A549 (cell line): ENCODE data around the gene TBC1D19. TPM values are rescaled to one million over a fixed set of nuclear protein-coding genes. Genes with fewer than 3 reads are reported as not detected.

ENCODE experiments used
- ATAC-seq, 2 experiments: fragments of 200-7000 bp in 1 of 2; fragments of >200 bp in 1 of 2; cut with Nextera tagmentation in 1 of 2; cut with Tn5 transposase in 1 of 2; 3 replicates each; pipeline versions ENCODE4 v1.8.0 to v1.9.1; 2018 to 2020; ENCODE audit warnings: mild to moderate bottlenecking in 1 of 2, moderate library complexity in 1 of 2
- CTCF ChIA-PET: fragments of 300-600 bp; sonication (Branson Sonifier 250); formaldehyde crosslinking; extraction: SDS; loops from one replicate; lab custom pipeline; 2021; ENCODE audit warnings: antibody characterized with exemption, inconsistent platforms; lab: Yijun Ruan, JAX
- POLR2A ChIA-PET: fragments of 350-600 bp; formaldehyde crosslinking; extraction: SDS; loops from one replicate; lab custom pipeline; 2021; ENCODE audit warnings: antibody characterized with exemption, inconsistent platforms; lab: Yijun Ruan, JAX
- DNase-seq, 2 experiments: peaks; one replicate each; pipeline versions ENCODE4 v3.0.0 to v3.0.0-alpha.2; 2011 to 2016; ENCODE audit warnings: low read depth in 1 of 2, low spot score in 1 of 2
- FAIRE-seq: peaks from 2 replicates; lab custom pipeline; 2011; peaks lifted over from hg19 to GRCh38; lab: Jason Lieb, UNC
- H3K27ac ChIP-seq, 2 experiments: fragments of >200 bp; sonication (Bioruptor Twin); formaldehyde crosslinking; 3 replicates each; pipeline ENCODE4 v1.5.1; 2016 to 2017
- H3K4me1 ChIP-seq: fragments of >200 bp; sonication (Bioruptor Twin); formaldehyde crosslinking; 3 replicates; pipeline ENCODE4 v1.6.1; 2016
- H3K4me2 ChIP-seq: fragments of >200 bp; sonication (Bioruptor Twin); formaldehyde crosslinking; 3 replicates; pipeline ENCODE4 v1.6.1; 2016
- H3K4me3 ChIP-seq: fragments of >200 bp; sonication (Bioruptor Twin); formaldehyde crosslinking; 3 replicates; pipeline ENCODE4 v1.5.1; 2016
- H3K9me3 ChIP-seq: fragments of >200 bp; sonication (Bioruptor Twin); formaldehyde crosslinking; 3 replicates; pipeline ENCODE4 v1.6.1; 2016
- BHLHE40 ChIP-seq: IDR thresholded peaks from 2 replicates; pipeline ENCODE4 v1.6.1; 2012; ENCODE audit warnings: low read depth, low read length, inconsistent platforms
- CEBPB ChIP-seq, 2 experiments: fragments of >200 bp in 1 of 2; sonication (Bioruptor Twin) in 1 of 2; formaldehyde crosslinking in 1 of 2; IDR thresholded peaks; 2 replicates each; pipeline ENCODE4 v1.6.1; 2012 to 2016
- EHF ChIP-seq: fragments of 250-450 bp; sonication (Bioruptor Pico); IDR thresholded peaks from 2 replicates; pipeline ENCODE4 v1.5.0; 2020; ENCODE audit warnings: mild to moderate bottlenecking
- EHMT2 ChIP-seq: fragments of 200-600 bp; sonication (generic); IDR thresholded peaks from 2 replicates; pipeline ENCODE4 v1.6.1; 2016; ENCODE audit warnings: antibody characterized with exemption, low read depth, mild to moderate bottlenecking, moderate library complexity
- EP300 ChIP-seq, 2 experiments: fragments of >200 bp; sonication (Bioruptor Twin); formaldehyde crosslinking; IDR thresholded peaks; 2 replicates in 1 of 2; 3 replicates in 1 of 2; pipeline ENCODE4 v1.6.1; 2016 to 2017
- FOSB ChIP-seq: fragments of 250-450 bp; sonication (Bioruptor Pico); IDR thresholded peaks from 2 replicates; pipeline ENCODE4 v1.5.0; 2020; ENCODE audit warnings: mild to moderate bottlenecking, moderate library complexity
- FOXS1 ChIP-seq: fragments of 250-450 bp; sonication (Bioruptor Pico); IDR thresholded peaks from 2 replicates; pipeline ENCODE4 v1.5.0; 2020; ENCODE audit warnings: mild to moderate bottlenecking, moderate library complexity
- HOXA7 ChIP-seq: fragments of 250-450 bp; sonication (Bioruptor Pico); IDR thresholded peaks from 2 replicates; pipeline ENCODE4 v1.5.0; 2020; ENCODE audit warnings: mild to moderate bottlenecking, moderate library complexity
- JUN ChIP-seq, 2 experiments: fragments of >200 bp; sonication (Bioruptor Twin); formaldehyde crosslinking; IDR thresholded peaks; 2 replicates in 1 of 2; 3 replicates in 1 of 2; pipeline ENCODE4 v1.6.1; 2016 to 2017
- KDM5A ChIP-seq: fragments of 200-600 bp; sonication (generic); IDR thresholded peaks from 2 replicates; pipeline ENCODE4 v1.6.1; 2016; ENCODE audit warnings: antibody characterized with exemption, mild to moderate bottlenecking
- MYC ChIP-seq: IDR thresholded peaks from 2 replicates; pipeline ENCODE4 v1.6.1; 2012; ENCODE audit warnings: mild to moderate bottlenecking, inconsistent platforms, low read length, improper control_type of control experiment, borderline replicate concordance
- NPAS2 ChIP-seq: fragments of 250-450 bp; sonication (Bioruptor Pico); IDR thresholded peaks from 2 replicates; pipeline ENCODE4 v1.8.0; 2022; ENCODE audit warnings: mild to moderate bottlenecking, moderate library complexity, borderline replicate concordance
- PHF8 ChIP-seq: fragments of 200-600 bp; sonication (generic); IDR thresholded peaks from 2 replicates; pipeline ENCODE4 v1.6.1; 2016; ENCODE audit warnings: low read depth, mild to moderate bottlenecking, antibody characterized with exemption, moderate library complexity, borderline replicate concordance
- POLR2AphosphoS2 ChIP-seq: conservative IDR thresholded peaks from 2 replicates; pipeline ENCODE4 v1.6.1; 2012; ENCODE audit warnings: low read length, improper control_type of control experiment, inconsistent platforms
- RAD21 ChIP-seq, 2 experiments: fragments of >200 bp in 1 of 2; sonication (Bioruptor Twin) in 1 of 2; formaldehyde crosslinking in 1 of 2; IDR thresholded peaks in 1 of 2; conservative IDR thresholded peaks in 1 of 2; 2 replicates in 1 of 2; 3 replicates in 1 of 2; pipeline ENCODE4 v1.6.1; 2012 to 2018; ENCODE audit warnings: inconsistent platforms in 1 of 2
- RARB ChIP-seq: fragments of 250-450 bp; sonication (Bioruptor Pico); IDR thresholded peaks from 2 replicates; pipeline ENCODE4 v1.8.0; 2021; ENCODE audit warnings: mild to moderate bottlenecking, moderate library complexity
- RCOR1 ChIP-seq: fragments of 150-350 bp; IDR thresholded peaks from 2 replicates; pipeline ENCODE4 v1.6.1; 2014; ENCODE audit warnings: antibody characterized with exemption, low read length, low read depth
- RFX5 ChIP-seq: fragments of 450-650 bp; IDR thresholded peaks from 2 replicates; pipeline ENCODE4 v1.7.1; 2014; ENCODE audit warnings: antibody characterized with exemption, mild to moderate bottlenecking, moderate library complexity
- RNF2 ChIP-seq: fragments of 200-600 bp; sonication (generic); IDR thresholded peaks from 2 replicates; pipeline ENCODE4 v1.6.1; 2016; ENCODE audit warnings: low read depth, mild to moderate bottlenecking, antibody characterized with exemption, moderate library complexity, borderline replicate concordance
- SMC3 ChIP-seq: fragments of >200 bp; sonication (Bioruptor Twin); formaldehyde crosslinking; IDR thresholded peaks from 3 replicates; pipeline ENCODE4 v1.6.1; 2018; ENCODE audit warnings: inconsistent platforms
- TFCP2L1 ChIP-seq: fragments of 250-450 bp; sonication (Bioruptor Pico); IDR thresholded peaks from 2 replicates; pipeline ENCODE4 v1.5.0; 2021; ENCODE audit warnings: mild to moderate bottlenecking
- TP53 ChIP-seq: fragments of 250-450 bp; sonication (Bioruptor Pico); IDR thresholded peaks from 2 replicates; pipeline ENCODE4 v1.5.0; 2021; ENCODE audit warnings: mild to moderate bottlenecking, moderate library complexity
- ZC3H11A ChIP-seq: fragments of 450-650 bp; IDR thresholded peaks from 2 replicates; pipeline ENCODE4 v1.6.1; 2014; ENCODE audit warnings: antibody characterized with exemption, mild to moderate bottlenecking
- ZNF302 ChIP-seq: fragments of 250-450 bp; sonication (Bioruptor Pico); IDR thresholded peaks from 2 replicates; pipeline ENCODE4 v1.9.0; 2021; ENCODE audit warnings: inconsistent platforms, mild to moderate bottlenecking, moderate library complexity
- ZSCAN20 ChIP-seq: fragments of 250-450 bp; sonication (Bioruptor Pico); IDR thresholded peaks from 2 replicates; pipeline ENCODE4 v1.8.0; 2022; ENCODE audit warnings: mild to moderate bottlenecking, moderate library complexity
- WGBS: methylation state at CpG from one replicate; pipeline ENCODE4 v1.1.6; 2017; ENCODE audit errors: missing lambda C conversion rate; 5-methylcytosine and 5-hydroxymethylcytosine counted together
- polyA plus RNA-seq, 4 experiments: library from polyadenylated mRNA; depleted of rRNA in 3 of 4; stranded (reverse); fragments of >200 nt; fragmentation: RNase III in 1 of 4; extraction: RNeasy Plus Mini Kit Qiagen cat#74134 plus additional on column Dnase treatment in 1 of 4; gene quantifications; 2 replicates in 3 of 4; 3 replicates in 1 of 4; pipeline ENCODE4 v1.2.3, GENCODE V29; 2011 to 2017
- TF ChIP-seq, protein P1 (sequence below): fragments of >200 bp; sonication (Bioruptor Twin); formaldehyde crosslinking; IDR thresholded peaks from 3 replicates; pipeline ENCODE4 v1.5.1; 2016
- TF ChIP-seq, protein P2 (sequence below): fragments of 250-450 bp; sonication (Bioruptor Pico); IDR thresholded peaks from 2 replicates; pipeline ENCODE4 v1.5.0; 2020; ENCODE audit warnings: low read depth, mild to moderate bottlenecking, moderate library complexity
- TF ChIP-seq, protein P3 (sequence below): IDR thresholded peaks from 2 replicates; pipeline ENCODE4 v1.6.1; 2012; ENCODE audit warnings: low read depth, borderline replicate concordance

The TBC1D19 gene
- polyA plus RNA-seq, 2 of the 4 experiments (the other 2 are of a cell fraction), result 4.1 to 11.7 TPM

DNA sequence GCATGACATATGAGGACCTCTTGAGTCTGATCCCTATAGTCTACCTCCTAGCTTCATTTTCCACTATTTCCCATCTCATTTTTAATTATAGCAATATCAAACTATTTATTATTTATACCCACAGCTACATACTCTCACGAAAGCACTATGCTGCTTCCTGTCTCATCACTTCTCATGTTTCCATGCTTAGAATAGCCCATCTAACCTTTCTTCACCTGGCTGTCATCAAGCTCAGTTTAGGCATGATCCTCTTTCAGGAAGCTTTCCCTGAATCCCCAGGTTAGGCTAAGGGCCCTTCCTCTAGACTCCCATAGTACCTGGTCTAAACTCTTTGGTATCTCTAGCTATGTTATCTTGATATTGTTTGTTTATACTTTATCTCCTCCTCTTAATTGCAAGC lies 137.8 kb downstream of the TBC1D19 start:
- Histone ChIP-seq H3K4me2 (no peak overlapping the region), H3K27ac (no peak overlapping the region), H3K4me1 (no peaks in the 10 kb centered on the region), H3K4me3 (no peak overlapping the region), H3K9me3 (no peaks in the 10 kb centered on the region)
- CTCF ChIA-PET, result interaction anchor here (1.1 to 2.6 kb wide), 3 partner anchors 8 to 391 kb away, joined by 6 to 18 read pairs (median 6); no protein-coding TSS in a partner anchor
- ATAC-seq, result no peak
- DNase-seq, result no peak
- POLR2A ChIA-PET, result no interaction called here
- no peak for FAIRE-seq
- WGBS, result 50% methylated on average over 1 of the region's 1 CpG
- TF ChIP-seq FOXS1 (CRISPR knock-in tag) (no peak), BHLHE40 (no peak), EHMT2 (no peak), MYC (no peak), EP300 (IDR thresholded peaks at IDR 0.05) (no peak), RFX5 (no peak), EHF (no peak), ZNF302 (no peak), CEBPB (IDR thresholded peaks at IDR 0.05) (no peak), NPAS2 (no peak), TP53 (CRISPR knock-in tag) (no peak), KDM5A (no peak), POLR2AphosphoS2 (no peak), RNF2 (no peak), TFCP2L1 (CRISPR knock-in tag) (no peak), FOSB (CRISPR knock-in tag) (no peak)
- TF ChIP-seq, protein P1, sequence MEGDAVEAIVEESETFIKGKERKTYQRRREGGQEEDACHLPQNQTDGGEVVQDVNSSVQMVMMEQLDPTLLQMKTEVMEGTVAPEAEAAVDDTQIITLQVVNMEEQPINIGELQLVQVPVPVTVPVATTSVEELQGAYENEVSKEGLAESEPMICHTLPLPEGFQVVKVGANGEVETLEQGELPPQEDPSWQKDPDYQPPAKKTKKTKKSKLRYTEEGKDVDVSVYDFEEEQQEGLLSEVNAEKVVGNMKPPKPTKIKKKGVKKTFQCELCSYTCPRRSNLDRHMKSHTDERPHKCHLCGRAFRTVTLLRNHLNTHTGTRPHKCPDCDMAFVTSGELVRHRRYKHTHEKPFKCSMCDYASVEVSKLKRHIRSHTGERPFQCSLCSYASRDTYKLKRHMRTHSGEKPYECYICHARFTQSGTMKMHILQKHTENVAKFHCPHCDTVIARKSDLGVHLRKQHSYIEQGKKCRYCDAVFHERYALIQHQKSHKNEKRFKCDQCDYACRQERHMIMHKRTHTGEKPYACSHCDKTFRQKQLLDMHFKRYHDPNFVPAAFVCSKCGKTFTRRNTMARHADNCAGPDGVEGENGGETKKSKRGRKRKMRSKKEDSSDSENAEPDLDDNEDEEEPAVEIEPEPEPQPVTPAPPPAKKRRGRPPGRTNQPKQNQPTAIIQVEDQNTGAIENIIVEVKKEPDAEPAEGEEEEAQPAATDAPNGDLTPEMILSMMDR, result no peak
- TF ChIP-seq, protein P2, sequence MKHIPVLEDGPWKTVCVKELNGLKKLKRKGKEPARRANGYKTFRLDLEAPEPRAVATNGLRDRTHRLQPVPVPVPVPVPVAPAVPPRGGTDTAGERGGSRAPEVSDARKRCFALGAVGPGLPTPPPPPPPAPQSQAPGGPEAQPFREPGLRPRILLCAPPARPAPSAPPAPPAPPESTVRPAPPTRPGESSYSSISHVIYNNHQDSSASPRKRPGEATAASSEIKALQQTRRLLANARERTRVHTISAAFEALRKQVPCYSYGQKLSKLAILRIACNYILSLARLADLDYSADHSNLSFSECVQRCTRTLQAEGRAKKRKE, result no peak

DNA sequence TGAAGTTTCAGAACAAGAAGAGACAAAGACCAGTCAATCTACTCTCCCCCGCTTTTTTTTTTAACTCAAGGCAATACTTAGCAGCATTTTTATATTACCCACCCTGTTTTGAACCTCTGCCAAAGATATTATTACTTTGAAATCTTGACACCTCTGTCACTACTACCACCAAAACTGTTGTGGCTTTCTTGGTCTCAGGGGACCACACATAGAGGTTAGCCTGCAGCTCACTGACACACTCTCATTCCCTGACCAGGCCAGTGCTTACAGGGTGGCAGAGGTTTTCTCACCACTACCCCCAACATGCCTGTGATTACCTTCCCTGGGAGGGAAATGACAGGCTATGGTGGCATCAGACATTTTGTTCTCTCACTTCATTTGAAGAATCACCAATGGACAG lies 139.3 kb downstream of the TBC1D19 start:
- no peak overlapping the region for H3K27ac ChIP-seq
- ATAC-seq (no peak), FAIRE-seq (no peak), DNase-seq (no peak)
- H3K4me2 ChIP-seq, result no peak overlapping the region
- ChIA-PET CTCF (no interaction called here), POLR2A (no interaction called here)
- TF ChIP-seq JUN (IDR thresholded peaks at IDR 0.05), result no peak
- TF ChIP-seq ZC3H11A, result no peak
- TF ChIP-seq RARB (CRISPR knock-in tag), result no peak
- TF ChIP-seq RAD21 (conservative IDR thresholded peaks at IDR 0.05 in 1 of 2, IDR thresholded peaks at IDR 0.05 in 1 of 2), result no peak
- no peak for TF ChIP-seq SMC3
- TF ChIP-seq ZSCAN20 (CRISPR knock-in tag), result no peak
- TF ChIP-seq RCOR1, result no peak
- TF ChIP-seq KDM5A, result no peak
- TF ChIP-seq PHF8, result no peak
- no peak for TF ChIP-seq MYC
- TF ChIP-seq, protein P3, sequence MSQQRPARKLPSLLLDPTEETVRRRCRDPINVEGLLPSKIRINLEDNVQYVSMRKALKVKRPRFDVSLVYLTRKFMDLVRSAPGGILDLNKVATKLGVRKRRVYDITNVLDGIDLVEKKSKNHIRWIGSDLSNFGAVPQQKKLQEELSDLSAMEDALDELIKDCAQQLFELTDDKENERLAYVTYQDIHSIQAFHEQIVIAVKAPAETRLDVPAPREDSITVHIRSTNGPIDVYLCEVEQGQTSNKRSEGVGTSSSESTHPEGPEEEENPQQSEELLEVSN, result no peak
- TF ChIP-seq HOXA7 (CRISPR knock-in tag), result no peak
- no peak for TF ChIP-seq BHLHE40
- no peak for TF ChIP-seq RNF2
- WGBS, result 93% methylated on average over 1 of the region's 1 CpG
- no peaks in the 10 kb centered on the region for H3K9me3 ChIP-seq
- H3K4me3 ChIP-seq, result no peak overlapping the region
- H3K4me1 ChIP-seq, result no peaks in the 10 kb centered on the region
